HCT116 (cell line): ENCODE measurements around the gene TRDN. TPM values are rescaled to one million over a fixed set of nuclear protein-coding genes. Genes with fewer than 3 reads are reported as not detected.

Experiments
- ATAC-seq: fragments of 200-7000 bp; cut with Tn5 transposase; 2 replicates; pipeline ENCODE4 v1.9.1; 2020; ENCODE audit warnings: mild to moderate bottlenecking, moderate library complexity
- BruUV-seq: library from RNA; stranded (reverse); fragments of 400-500 nt; replicated peaks from 2 replicates; lab custom pipeline; 2021; lab: Mats Ljungman, UMichigan
- CTCF ChIA-PET: fragments of 300-600 bp; sonication (Branson Sonifier 250); formaldehyde crosslinking; loops from one replicate; lab custom pipeline; 2021; ENCODE audit warnings: antibody characterized with exemption; lab: Charles Lee
- POLR2A ChIA-PET: fragments of 300-600, 350-600 bp; sonication (Branson Sonifier 250); formaldehyde crosslinking; loops from one replicate; lab custom pipeline; 2021; ENCODE audit warnings: antibody characterized with exemption; lab: Charles Lee
- RAD21 ChIA-PET, 2 experiments: fragments of 300-600 bp; sonication (Branson Sonifier 250); formaldehyde crosslinking; loops; one replicate each; lab custom pipeline; 2023; ENCODE audit warnings: low total read pairs in 2 of 2; ENCODE audit not compliant: uncharacterized antibody in 2 of 2, unreplicated experiment in 2 of 2, low non-redundant PET in 1 of 2; lab: Charles Lee
- DNase-seq: peaks from one replicate; pipeline ENCODE4 v3.0.0-alpha.2; 2010; ENCODE audit warnings: low read depth, low spot score
- H2AFZ ChIP-seq: fragments of 200-600 bp; shearing (Covaris generic), sonication (generic); 2 replicates; pipeline ENCODE4 v1.6.1; 2017; ENCODE audit warnings: low read depth, mixed run types, mixed read lengths, antibody characterized with exemption, low read length; ENCODE audit not compliant: poor library complexity, severe bottlenecking
- H3K27ac ChIP-seq: 2 replicates; pipeline ENCODE4 v1.5.1; 2012; ENCODE audit warnings: low read depth, low read length
- H3K27me3 ChIP-seq: fragments of 200-600 bp; sonication (generic); 2 replicates; pipeline ENCODE4 v1.6.1; 2016; ENCODE audit warnings: mixed run types, low read length, mixed read lengths; ENCODE audit not compliant: insufficient read depth
- H3K36me3 ChIP-seq, 2 experiments: fragments of 200-500 bp in 1 of 2; fragments of 200-600 bp in 1 of 2; sonication (Bioruptor generic) in 1 of 2; sonication (generic) in 1 of 2; 2 replicates each; pipeline versions ENCODE4 v1.5.1 to v1.6.1; 2014 to 2016; ENCODE audit warnings: low read length in 2 of 2, inconsistent platforms in 1 of 2, mixed read lengths in 1 of 2, mixed run types in 1 of 2; ENCODE audit not compliant: insufficient read depth in 2 of 2, control insufficient read depth in 1 of 2
- H3K4me1 ChIP-seq, 2 experiments: fragments of 200-600 bp in 1 of 2; sonication (generic) in 1 of 2; 2 replicates each; pipeline versions ENCODE4 v1.5.1 to v1.6.1; 2012 to 2017; ENCODE audit warnings: low read length in 2 of 2, inconsistent platforms in 1 of 2, mild to moderate bottlenecking in 1 of 2, mixed read lengths in 1 of 2, mixed run types in 1 of 2, moderate library complexity in 1 of 2; ENCODE audit not compliant: insufficient read depth in 2 of 2, control insufficient read depth in 1 of 2
- H3K4me2 ChIP-seq: fragments of 200-600 bp; sonication (generic); 2 replicates; pipeline ENCODE4 v1.6.1; 2017; ENCODE audit warnings: mixed run types, low read length, mixed read lengths
- H3K4me3 ChIP-seq, 2 experiments: fragments of 200-600 bp in 1 of 2; sonication (generic) in 1 of 2; replicated peaks in 1 of 2; 2 replicates each; pipeline ENCODE4 v1.5.1; 2011 to 2016; ENCODE audit warnings: low read length in 2 of 2, control low read depth in 1 of 2, low read depth in 1 of 2, mild to moderate bottlenecking in 1 of 2, mixed read lengths in 1 of 2, mixed run types in 1 of 2
- H3K79me2 ChIP-seq: fragments of 200-600 bp; sonication (generic); 2 replicates; pipeline ENCODE4 v1.6.1; 2017; ENCODE audit warnings: mild to moderate bottlenecking, mixed run types, low read length, moderate library complexity, mixed read lengths; ENCODE audit not compliant: insufficient read depth
- H3K9ac ChIP-seq: fragments of 200-600 bp; sonication (generic); 2 replicates; pipeline ENCODE4 v1.6.1; 2016; ENCODE audit warnings: low read length, mixed read lengths
- H3K9me2 ChIP-seq: fragments of 200-600 bp; sonication (generic), shearing (Covaris generic); 2 replicates; pipeline ENCODE4 v1.6.1; 2017; ENCODE audit warnings: mixed run types, mild to moderate bottlenecking, moderate library complexity; ENCODE audit not compliant: insufficient read depth
- H3K9me3 ChIP-seq, 2 experiments: fragments of 200-500 bp in 1 of 2; fragments of 200-600 bp in 1 of 2; sonication (Bioruptor generic) in 1 of 2; sonication (generic) in 1 of 2; 2 replicates each; pipeline ENCODE4 v1.6.1; 2014 to 2017; ENCODE audit warnings: low read length in 2 of 2, mixed read lengths in 2 of 2, inconsistent platforms in 1 of 2, low read depth in 1 of 2, mild to moderate bottlenecking in 1 of 2, mixed run types in 1 of 2, moderate library complexity in 1 of 2; ENCODE audit not compliant: control insufficient read depth in 1 of 2, insufficient read depth in 1 of 2
- H4K20me1 ChIP-seq: fragments of 200-600 bp; sonication (generic), shearing (Covaris generic); 2 replicates; pipeline ENCODE4 v1.6.1; 2017; ENCODE audit warnings: mixed run types, mild to moderate bottlenecking, moderate library complexity; ENCODE audit not compliant: insufficient read depth
- CBX3 ChIP-seq: IDR thresholded peaks from 2 replicates; pipeline ENCODE4 v1.6.1; 2012; ENCODE audit warnings: low read depth
- EGR1 ChIP-seq: IDR thresholded peaks from 2 replicates; pipeline ENCODE4 v1.6.1; 2012; ENCODE audit warnings: low read depth
- EZH2phosphoT487 ChIP-seq: fragments of 200-600 bp; IDR thresholded peaks from 2 replicates; pipeline ENCODE4 v1.6.1; 2018; ENCODE audit warnings: antibody characterized with exemption, borderline replicate concordance
- FOSL1 ChIP-seq: IDR thresholded peaks from 2 replicates; pipeline ENCODE4 v1.6.1; 2012; ENCODE audit warnings: low read depth
- JUND ChIP-seq: IDR thresholded peaks from 2 replicates; pipeline ENCODE4 v1.6.1; 2012
- MAX ChIP-seq: IDR thresholded peaks from 2 replicates; pipeline ENCODE4 v1.6.1; 2012
- POLR2AphosphoS5 ChIP-seq: IDR thresholded peaks from 2 replicates; pipeline ENCODE4 v1.6.1; 2011; ENCODE audit warnings: mild to moderate bottlenecking, low read depth, low read length, moderate library complexity
- RAD21 ChIP-seq: IDR thresholded peaks from 2 replicates; pipeline ENCODE4 v1.6.1; 2012; ENCODE audit warnings: low read depth, mild to moderate bottlenecking
- REST ChIP-seq: IDR thresholded peaks from 2 replicates; pipeline ENCODE4 v1.6.1; 2012; ENCODE audit warnings: low read depth
- SIN3A ChIP-seq: IDR thresholded peaks from 2 replicates; pipeline ENCODE4 v1.6.1; 2012; ENCODE audit warnings: low read depth
- SP1 ChIP-seq: IDR thresholded peaks from 2 replicates; pipeline ENCODE4 v1.6.1; 2012; ENCODE audit warnings: low read depth
- SRF ChIP-seq: IDR thresholded peaks from 2 replicates; pipeline ENCODE4 v1.6.1; 2012; ENCODE audit warnings: low read depth
- TCF7L2 ChIP-seq: IDR thresholded peaks from 2 replicates; pipeline ENCODE4 v1.7.0; 2011; ENCODE audit warnings: borderline replicate concordance, inconsistent platforms; ENCODE audit not compliant: insufficient read depth, insufficient read length; ENCODE audit errors: extremely low read depth
- YY1 ChIP-seq: IDR thresholded peaks from 2 replicates; pipeline ENCODE4 v1.6.1; 2011; ENCODE audit warnings: low read length, low read depth, moderate library complexity, mild to moderate bottlenecking; ENCODE audit not compliant: insufficient replicate concordance; ENCODE audit errors: extremely low read depth
- ZBTB33 ChIP-seq: IDR thresholded peaks from 2 replicates; pipeline ENCODE4 v1.6.1; 2011; ENCODE audit warnings: mild to moderate bottlenecking, low read length, moderate library complexity; ENCODE audit not compliant: insufficient replicate concordance; ENCODE audit errors: extremely low read depth
- ZFX ChIP-seq: fragments of 450-650 bp; IDR thresholded peaks from 2 replicates; pipeline ENCODE4 v1.6.1; 2017
- ZNF274 ChIP-seq: fragments of 200-500 bp; sonication (Bioruptor generic); IDR thresholded peaks from 2 replicates; pipeline ENCODE4 v1.6.1; 2014; ENCODE audit warnings: mild to moderate bottlenecking, low read depth, low read length, inconsistent platforms
- intact Hi-C: fragments of 100-400 bp; cut with micrococcal nuclease; formaldehyde crosslinking; loops from 2 replicates; pipeline ENCODE4 v1.10.0; 2022
- total RNA-seq: library from RNA; stranded (reverse); gene quantifications from one replicate; pipeline ENCODE4 v1.2.1, GENCODE V29; 2021; ENCODE audit not compliant: unreplicated experiment

Gene TRDN
- total RNA-seq, 1 experiment from 2014 or later, result not detected

- intact Hi-C loops, result no loop called here
- Histone ChIP-seq H3K79me2 (no peaks in the 10 kb centered on the region), H2AFZ (no peak overlapping the region), H3K27ac (no peak overlapping the region), H4K20me1 (no peaks in the 10 kb centered on the region), H3K9me2 (no peaks in the 10 kb centered on the region), H3K9ac (no peak overlapping the region), H3K4me2 (no peak overlapping the region), H3K36me3 (no peaks in the 10 kb centered on the region), H3K9me3 (no peaks in the 10 kb centered on the region), H3K4me1 (no peaks in the 10 kb centered on the region), H3K4me3 (no peak overlapping the region), H3K27me3 (no peaks in the 10 kb centered on the region)
- no peak for ATAC-seq
- CTCF ChIA-PET, result no interaction called here
- no peak for DNase-seq
- POLR2A ChIA-PET, result interaction anchor here (1.0 kb wide), 1 partner anchor 21 kb away, joined by 4 read pairs; no protein-coding TSS in a partner anchor
- TF ChIP-seq TCF7L2 (no peak), MAX (no peak), JUND (no peak), EGR1 (no peak), YY1 (no peak), REST (no peak), RAD21 (no peak), SRF (no peak), ZBTB33 (no peak), CBX3 (no peak), SIN3A (no peak), SP1 (no peak), POLR2AphosphoS5 (no peak), ZNF274 (no peak), FOSL1 (no peak), EZH2phosphoT487 (no peak), ZFX (no peak)
- no TSS peak for BruUV-seq
- RAD21 ChIA-PET, result no interaction called here
Measured at GRCh38 chr6:123549476-123549875, 87.3 kb downstream of the TRDN start.
